Panc1 (cell line): ENCODE results near the gene SEL1L2. TPM values are rescaled to one million over a fixed set of nuclear protein-coding genes. Genes with fewer than 3 reads are reported as not detected.

Experiments used
- ATAC-seq: fragments of 200-7000 bp; cut with Tn5 transposase; 2 replicates; pipeline ENCODE4 v1.9.1; 2020; ENCODE audit warnings: mild to moderate bottlenecking, moderate library complexity
- BruUV-seq: library from RNA; stranded (reverse); fragments of 400-500 nt; replicated peaks from 2 replicates; lab custom pipeline; 2021; lab: Mats Ljungman, UMichigan
- CTCF ChIA-PET: fragments of 300-600 bp; sonication (Branson Sonifier 250); formaldehyde crosslinking; loops from one replicate; lab custom pipeline; 2022; ENCODE audit warnings: antibody characterized with exemption; lab: Charles Lee
- POLR2A ChIA-PET: fragments of 300-600 bp; sonication (Branson Sonifier 250); formaldehyde crosslinking; loops from one replicate; lab custom pipeline; 2022; ENCODE audit warnings: antibody characterized with exemption; lab: Charles Lee
- DNase-seq: peaks from one replicate; pipeline ENCODE4 v3.0.0-alpha.2; 2010; ENCODE audit warnings: low read depth, low spot score
- H3K27ac ChIP-seq: 2 replicates; pipeline ENCODE4 v1.5.1; 2011; ENCODE audit warnings: mild to moderate bottlenecking, low read length, inconsistent platforms
- H3K27me3 ChIP-seq: fragments of 200-500 bp; sonication (Bioruptor generic); 2 replicates; pipeline ENCODE4 v1.6.0; 2014; ENCODE audit warnings: low read length, inconsistent platforms; ENCODE audit not compliant: control insufficient read depth, insufficient read depth
- H3K36me3 ChIP-seq: fragments of 200-500 bp; sonication (Bioruptor generic); 2 replicates; pipeline ENCODE4 v1.5.1; 2014; ENCODE audit warnings: inconsistent platforms, mild to moderate bottlenecking, low read length, moderate library complexity; ENCODE audit not compliant: control insufficient read depth, insufficient read depth
- H3K4me1 ChIP-seq: 2 replicates; pipeline ENCODE4 v1.5.1; 2011; ENCODE audit warnings: inconsistent platforms, mild to moderate bottlenecking, low read length, moderate library complexity; ENCODE audit not compliant: control insufficient read depth, insufficient read depth
- H3K4me3 ChIP-seq, 2 experiments: 2 replicates each; pipeline ENCODE4 v1.5.1; 2011 to 2012; ENCODE audit warnings: low read depth in 2 of 2, low read length in 2 of 2, mild to moderate bottlenecking in 2 of 2, inconsistent platforms in 1 of 2, moderate library complexity in 1 of 2
- H3K9me3 ChIP-seq: fragments of 200-500 bp; sonication (Bioruptor generic); 2 replicates; pipeline ENCODE4 v1.5.1; 2014; ENCODE audit warnings: low read depth, mild to moderate bottlenecking, inconsistent platforms, low read length, moderate library complexity; ENCODE audit not compliant: control insufficient read depth, insufficient read depth
- POLR2AphosphoS5 ChIP-seq: IDR thresholded peaks from 2 replicates; pipeline ENCODE4 v1.6.1; 2012; ENCODE audit warnings: mild to moderate bottlenecking, low read depth, low read length, moderate library complexity
- REST ChIP-seq, 2 experiments: IDR thresholded peaks; 2 replicates each; pipeline ENCODE4 v1.6.1; 2011 to 2012; ENCODE audit warnings: low read depth in 2 of 2, control low read depth in 1 of 2, low read length in 1 of 2, mild to moderate bottlenecking in 1 of 2, moderate library complexity in 1 of 2; ENCODE audit not compliant: insufficient read depth in 1 of 2
- SIN3A ChIP-seq: IDR thresholded peaks from 2 replicates; pipeline ENCODE4 v1.6.1; 2012; ENCODE audit warnings: low read depth, mild to moderate bottlenecking, low read length, moderate library complexity, borderline replicate concordance; ENCODE audit not compliant: insufficient read depth
- TCF7L2 ChIP-seq: IDR thresholded peaks from 2 replicates; pipeline ENCODE4 v1.6.1; 2011; ENCODE audit warnings: mild to moderate bottlenecking, low read depth, low read length, inconsistent platforms
- in situ Hi-C: cut with HindIII; loops from 2 replicates; pipeline ENCODE4 v1.10.0; 2016; ENCODE audit warnings: low sequenced_read_pairs, low pct_unique_long_range_greater_than_20kb
- intact Hi-C: fragments of 100-400 bp; cut with micrococcal nuclease; formaldehyde crosslinking; loops from one replicate; pipeline ENCODE4 v1.10.0; 2022; ENCODE audit not compliant: unreplicated experiment
- total RNA-seq: library from RNA; stranded (reverse); gene quantifications from one replicate; pipeline ENCODE4 v1.2.1, GENCODE V29; 2021; ENCODE audit not compliant: unreplicated experiment
- TF ChIP-seq, protein P1 (sequence below): fragments of 450-650 bp; IDR thresholded peaks from 2 replicates; pipeline ENCODE4 v1.5.1; 2017; ENCODE audit warnings: mild to moderate bottlenecking

SEL1L2 gene
- total RNA-seq, 1 experiment from 2014 or later, result not detected

GRCh38 chr20:13813910-13814309 is 176.5 kb downstream of the SEL1L2 start:
- in situ Hi-C loops (no loop called here), intact Hi-C loops (no loop called here)
- BruUV-seq, result no TSS peak
- no peak for DNase-seq
- no peak for ATAC-seq
- ChIA-PET CTCF (no interaction called here), POLR2A (no interaction called here)
- no peak overlapping the region for H3K4me3 ChIP-seq
- no peaks in the 10 kb centered on the region for H3K9me3 ChIP-seq
- H3K27me3 ChIP-seq, result no peaks in the 10 kb centered on the region
- H3K27ac ChIP-seq, result no peak overlapping the region
- TF ChIP-seq REST (IDR thresholded peaks at IDR 0.05; ENCODE audit: insufficient read depth in 1 of 2, low read depth in 2 of 2, low read length in 1 of 2), result no peak
- no peak for TF ChIP-seq SIN3A
- TF ChIP-seq, protein P1, sequence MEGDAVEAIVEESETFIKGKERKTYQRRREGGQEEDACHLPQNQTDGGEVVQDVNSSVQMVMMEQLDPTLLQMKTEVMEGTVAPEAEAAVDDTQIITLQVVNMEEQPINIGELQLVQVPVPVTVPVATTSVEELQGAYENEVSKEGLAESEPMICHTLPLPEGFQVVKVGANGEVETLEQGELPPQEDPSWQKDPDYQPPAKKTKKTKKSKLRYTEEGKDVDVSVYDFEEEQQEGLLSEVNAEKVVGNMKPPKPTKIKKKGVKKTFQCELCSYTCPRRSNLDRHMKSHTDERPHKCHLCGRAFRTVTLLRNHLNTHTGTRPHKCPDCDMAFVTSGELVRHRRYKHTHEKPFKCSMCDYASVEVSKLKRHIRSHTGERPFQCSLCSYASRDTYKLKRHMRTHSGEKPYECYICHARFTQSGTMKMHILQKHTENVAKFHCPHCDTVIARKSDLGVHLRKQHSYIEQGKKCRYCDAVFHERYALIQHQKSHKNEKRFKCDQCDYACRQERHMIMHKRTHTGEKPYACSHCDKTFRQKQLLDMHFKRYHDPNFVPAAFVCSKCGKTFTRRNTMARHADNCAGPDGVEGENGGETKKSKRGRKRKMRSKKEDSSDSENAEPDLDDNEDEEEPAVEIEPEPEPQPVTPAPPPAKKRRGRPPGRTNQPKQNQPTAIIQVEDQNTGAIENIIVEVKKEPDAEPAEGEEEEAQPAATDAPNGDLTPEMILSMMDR, result no peak
- TF ChIP-seq POLR2AphosphoS5, result no peak
- no peak for TF ChIP-seq TCF7L2
- no peaks in the 10 kb centered on the region for H3K4me1 ChIP-seq
- peaks cover 38% of the 10 kb centered on the region for H3K36me3 ChIP-seq

DNA sequence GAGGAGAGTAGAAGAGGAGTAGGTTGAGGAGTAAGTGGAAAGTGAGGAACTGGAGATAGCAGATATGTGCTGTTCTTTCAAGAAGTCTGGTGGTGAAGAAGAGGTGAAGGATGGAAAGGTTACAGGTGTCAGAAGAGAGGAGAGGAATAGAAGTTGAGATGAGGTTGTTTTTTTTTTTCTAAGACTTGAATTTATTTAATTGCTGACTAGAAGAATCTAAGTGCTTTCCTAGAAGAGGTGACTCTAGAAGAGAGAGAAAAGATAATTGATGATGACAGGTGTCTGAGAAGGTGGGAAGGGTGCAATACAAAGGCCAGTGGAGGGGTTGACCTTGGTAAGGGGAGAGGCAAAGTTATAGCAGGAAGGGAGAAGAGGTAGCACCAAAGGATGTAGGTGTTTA is 180.0 kb downstream of the SEL1L2 start:
- TF ChIP-seq TCF7L2 (no peak), POLR2AphosphoS5 (no peak), REST (IDR thresholded peaks at IDR 0.05; ENCODE audit: insufficient read depth in 1 of 2, low read depth in 2 of 2, low read length in 1 of 2) (no peak), SIN3A (no peak)
- TF ChIP-seq, protein P1, result no peak
- DNase-seq (no peak), ATAC-seq (no peak)
- no peaks in the 10 kb centered on the region for H3K4me1 ChIP-seq
- in situ Hi-C loops (no loop called here), intact Hi-C loops (no loop called here)
- H3K27me3 ChIP-seq, result no peaks in the 10 kb centered on the region
- H3K27ac ChIP-seq, result no peak overlapping the region
- H3K9me3 ChIP-seq, result no peaks in the 10 kb centered on the region
- BruUV-seq, result no TSS peak
- ChIA-PET POLR2A (no interaction called here), CTCF (no interaction called here)
- no peak overlapping the region for H3K4me3 ChIP-seq
- H3K36me3 ChIP-seq, result peaks cover 26% of the 10 kb centered on the region
